CD14-positive monocyte (primary cell): Measurements from ENCODE around the gene SLCO2A1. TPM values are rescaled to one million over a fixed set of nuclear protein-coding genes. Genes with fewer than 3 reads are reported as not detected.
A peak's percentile ranks its signal among the peaks of the same experiment; 100 is the strongest.

ENCODE experiments used
- DNase-seq, 3 donors: peaks; one replicate each; pipeline ENCODE4 v3.0.0-alpha.2; 2011 to 2022
- H2AFZ ChIP-seq: 2 replicates; pipeline ENCODE4 v1.6.0; 2012; ENCODE audit warnings: mild to moderate bottlenecking, low read depth, low read length, inconsistent platforms; ENCODE audit not compliant: insufficient read depth, poor library complexity, severe bottlenecking
- H3K27ac ChIP-seq, 2 donors: 1 replicate in 1 of 2; 2 replicates in 1 of 2; pipeline ENCODE4 v1.5.1; 2012 to 2013; ENCODE audit warnings: low read length in 2 of 2, control low read depth in 1 of 2, inconsistent platforms in 1 of 2, low read depth in 1 of 2, mild to moderate bottlenecking in 1 of 2
- H3K27me3 ChIP-seq, 2 donors: one replicate each; pipeline versions ENCODE4 v1.6.0 to v1.6.1; 2011 to 2013; ENCODE audit warnings: low read length in 2 of 2; ENCODE audit not compliant: control insufficient read depth in 2 of 2, insufficient read depth in 2 of 2
- H3K36me3 ChIP-seq, 2 donors: replicated peaks in 1 of 2; 1 replicate in 1 of 2; 2 replicates in 1 of 2; pipeline versions ENCODE4 v1.5.1 to v1.6.1; 2012 to 2013; ENCODE audit warnings: low read length in 2 of 2, control low read depth in 1 of 2, inconsistent platforms in 1 of 2, mild to moderate bottlenecking in 1 of 2; ENCODE audit not compliant: insufficient read depth in 2 of 2, control insufficient read depth in 1 of 2
- H3K4me1 ChIP-seq, 2 donors: 1 replicate in 1 of 2; 2 replicates in 1 of 2; pipeline versions ENCODE4 v1.5.1 to v1.6.1; 2012 to 2013; ENCODE audit warnings: low read length in 2 of 2, control low read depth in 1 of 2, inconsistent platforms in 1 of 2, mild to moderate bottlenecking in 1 of 2, moderate library complexity in 1 of 2; ENCODE audit not compliant: insufficient read depth in 2 of 2, control insufficient read depth in 1 of 2
- H3K4me2 ChIP-seq: replicated peaks from 2 replicates; pipeline ENCODE3; 2012; ENCODE audit warnings: low read length, moderate library complexity, mild to moderate bottlenecking; ENCODE audit not compliant: poor library complexity, severe bottlenecking; ENCODE audit errors: extremely low read depth
- H3K4me3 ChIP-seq, 3 experiments: fragments of 200-600 bp in 1 of 3; sonication (generic) in 1 of 3; replicated peaks in 1 of 3; 1 replicate in 2 of 3; 2 replicates in 1 of 3; pipeline ENCODE4 v1.5.1; 2011 to 2013; ENCODE audit warnings: low read length in 3 of 3, mild to moderate bottlenecking in 3 of 3, control low read depth in 2 of 3, low read depth in 2 of 3, inconsistent platforms in 1 of 3, moderate library complexity in 1 of 3
- H3K79me2 ChIP-seq: 2 replicates; pipeline ENCODE4 v1.6.0; 2012; ENCODE audit warnings: mild to moderate bottlenecking, control low read depth, inconsistent platforms, low read length, moderate library complexity; ENCODE audit not compliant: insufficient read depth
- H3K9ac ChIP-seq: 2 replicates; pipeline ENCODE4 v1.6.0; 2017; ENCODE audit warnings: low read length, mild to moderate bottlenecking; ENCODE audit not compliant: insufficient read depth, poor library complexity, severe bottlenecking
- H3K9me3 ChIP-seq, 2 donors: replicated peaks in 1 of 2; 1 replicate in 1 of 2; 2 replicates in 1 of 2; pipeline versions ENCODE4 v1.5.1 to v1.6.1; 2012 to 2013; ENCODE audit warnings: low read length in 2 of 2, control low read depth in 1 of 2; ENCODE audit not compliant: control insufficient read depth in 1 of 2, insufficient read depth in 1 of 2
- H4K20me1 ChIP-seq: 2 replicates; pipeline ENCODE4 v1.6.0; 2012; ENCODE audit warnings: mild to moderate bottlenecking, low read length, control low read depth, moderate library complexity; ENCODE audit not compliant: insufficient read depth
- H3K27ac Mint-ChIP-seq, 7 donors: one replicate each; pipeline ENCODE4 v1.8.0; 2020; ENCODE audit warnings: mild to moderate bottlenecking in 7 of 7, mixed read lengths in 7 of 7, moderate library complexity in 6 of 7, inconsistent platforms in 2 of 7
- H3K27me3 Mint-ChIP-seq, 3 donors: one replicate each; pipeline ENCODE4 v1.8.0; 2021 to 2022; ENCODE audit warnings: low read depth in 3 of 3, mild to moderate bottlenecking in 3 of 3, mixed read lengths in 3 of 3, moderate library complexity in 3 of 3, inconsistent platforms in 1 of 3
- H3K36me3 Mint-ChIP-seq, 2 donors: one replicate each; pipeline ENCODE4 v1.8.0; 2020; ENCODE audit warnings: mixed read lengths in 2 of 2, inconsistent platforms in 1 of 2, mild to moderate bottlenecking in 1 of 2
- H3K4me1 Mint-ChIP-seq: one replicate; pipeline ENCODE4 v1.8.0; 2020; ENCODE audit warnings: mild to moderate bottlenecking, mixed read lengths
- H3K4me3 Mint-ChIP-seq, 2 donors: one replicate each; pipeline ENCODE4 v1.8.0; 2020; ENCODE audit warnings: mild to moderate bottlenecking in 2 of 2, mixed read lengths in 2 of 2, moderate library complexity in 1 of 2
- H3K9me3 Mint-ChIP-seq, 7 donors: one replicate each; pipeline ENCODE4 v1.8.0; 2020 to 2022; ENCODE audit warnings: mixed read lengths in 7 of 7, mild to moderate bottlenecking in 6 of 7, moderate library complexity in 6 of 7, inconsistent platforms in 2 of 7
- WGBS: methylation state at CpG from one replicate; pipeline ENCODE4 v1.1.5; 2013; ENCODE audit warnings: missing lambda C conversion rate; ENCODE audit not compliant: insufficient coverage; 5-methylcytosine and 5-hydroxymethylcytosine counted together
- intact Hi-C, 2 donors: fragments of 100-400 bp; cut with micrococcal nuclease; formaldehyde crosslinking; loops; one replicate each; pipeline versions ENCODE4 v1.15.0 to v1.15.1; 2023
- polyA plus RNA-seq, 3 donors: library from polyadenylated mRNA; depleted of rRNA in 1 of 3; unstranded in 2 of 3; stranded (reverse) in 1 of 3; fragments of 300-500 nt in 2 of 3; fragments of >200 nt in 1 of 3; fragmentation: Illumina TruSeq in 2 of 3; gene quantifications; 1 replicate in 2 of 3; 2 replicates in 1 of 3; pipeline ENCODE4 v1.2.3, GENCODE V29; 2012 to 2021
- TF ChIP-seq, protein P1 (sequence below): fragments of 200-600 bp; IDR thresholded peaks from one replicate; pipeline ENCODE4 v1.8.0; 2022; ENCODE audit warnings: antibody characterized with exemption, mild to moderate bottlenecking

The SLCO2A1 gene
- polyA plus RNA-seq, 3 donors, result 0.12 TPM; not detected in 2

DNA sequence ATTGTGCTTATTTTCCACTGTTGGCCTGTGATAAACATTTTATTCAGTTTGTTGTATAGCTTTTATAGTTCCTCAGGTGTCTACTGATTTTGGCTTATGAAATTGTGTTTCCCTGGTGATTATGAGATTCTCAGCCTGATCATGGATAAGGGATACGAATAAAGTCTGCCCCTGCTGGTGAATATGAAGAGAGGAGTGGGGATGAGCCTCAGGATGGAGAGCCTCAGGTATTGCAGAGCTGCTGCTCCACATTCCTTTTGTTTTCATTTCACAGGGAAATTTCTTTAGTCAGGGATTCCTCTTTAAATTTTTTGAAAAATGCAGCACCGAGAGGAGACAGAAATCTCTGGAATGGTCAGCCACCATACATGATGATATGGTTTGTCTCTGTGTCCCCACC, 119.3 kb downstream of the SLCO2A1 start:
- H3K9me3 ChIP-seq, result no peaks in the 10 kb centered on the region
- H3K27me3 ChIP-seq, result no peaks in the 10 kb centered on the region
- Mint-ChIP-seq H3K4me1 (no peaks in the 10 kb centered on the region), H3K27me3 (peaks cover under 1 to 10% (median 3%) of the 10 kb centered on the region in 3 donors), H3K27ac (no peak overlapping the region), H3K36me3 (no peaks in the 10 kb centered on the region), H3K4me3 (no peak overlapping the region), H3K9me3 (no peaks in the 10 kb centered on the region)
- H3K4me2 ChIP-seq, result no peak overlapping the region
- H3K36me3 ChIP-seq, result no peaks in the 10 kb centered on the region
- intact Hi-C loops, result no loop called here
- no peak for DNase-seq
- no peak overlapping the region for H3K27ac ChIP-seq
- no peaks in the 10 kb centered on the region for H4K20me1 ChIP-seq
- no peak overlapping the region for H3K4me3 ChIP-seq
- no peaks in the 10 kb centered on the region for H3K4me1 ChIP-seq
- H3K9ac ChIP-seq, result no peak overlapping the region
- 100% methylated on average over 1 of the region's 2 CpGs for WGBS
- TF ChIP-seq, protein P1, sequence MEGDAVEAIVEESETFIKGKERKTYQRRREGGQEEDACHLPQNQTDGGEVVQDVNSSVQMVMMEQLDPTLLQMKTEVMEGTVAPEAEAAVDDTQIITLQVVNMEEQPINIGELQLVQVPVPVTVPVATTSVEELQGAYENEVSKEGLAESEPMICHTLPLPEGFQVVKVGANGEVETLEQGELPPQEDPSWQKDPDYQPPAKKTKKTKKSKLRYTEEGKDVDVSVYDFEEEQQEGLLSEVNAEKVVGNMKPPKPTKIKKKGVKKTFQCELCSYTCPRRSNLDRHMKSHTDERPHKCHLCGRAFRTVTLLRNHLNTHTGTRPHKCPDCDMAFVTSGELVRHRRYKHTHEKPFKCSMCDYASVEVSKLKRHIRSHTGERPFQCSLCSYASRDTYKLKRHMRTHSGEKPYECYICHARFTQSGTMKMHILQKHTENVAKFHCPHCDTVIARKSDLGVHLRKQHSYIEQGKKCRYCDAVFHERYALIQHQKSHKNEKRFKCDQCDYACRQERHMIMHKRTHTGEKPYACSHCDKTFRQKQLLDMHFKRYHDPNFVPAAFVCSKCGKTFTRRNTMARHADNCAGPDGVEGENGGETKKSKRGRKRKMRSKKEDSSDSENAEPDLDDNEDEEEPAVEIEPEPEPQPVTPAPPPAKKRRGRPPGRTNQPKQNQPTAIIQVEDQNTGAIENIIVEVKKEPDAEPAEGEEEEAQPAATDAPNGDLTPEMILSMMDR, result no peak
- H3K79me2 ChIP-seq, result no peaks in the 10 kb centered on the region
- no peak overlapping the region for H2AFZ ChIP-seq

DNA sequence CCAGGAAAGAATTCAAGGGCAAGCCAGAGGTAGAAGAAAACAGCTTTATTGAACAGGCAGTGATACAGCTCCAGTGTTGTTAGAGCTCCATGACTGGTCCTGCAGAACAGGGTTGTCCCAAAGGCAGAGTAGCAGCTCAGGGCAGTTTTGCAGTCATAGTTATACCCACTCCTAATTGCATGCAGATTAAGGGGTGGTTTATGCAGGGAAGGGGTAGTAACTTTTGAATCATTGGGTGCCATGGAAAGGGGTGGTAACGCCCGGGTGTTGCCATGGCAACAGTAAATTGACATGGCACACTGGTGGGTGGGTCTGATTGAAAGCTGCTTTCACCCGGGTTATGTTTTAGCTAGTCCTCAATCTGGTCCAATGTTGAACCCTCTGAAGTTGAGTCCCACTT, 124.3 kb downstream of the SLCO2A1 start:
- Mint-ChIP-seq H3K4me1 (no peaks in the 10 kb centered on the region), H3K36me3 (no peaks in the 10 kb centered on the region), H3K9me3 (peaks cover 0 to 3% (median 0%) of the 10 kb centered on the region in 7 donors), H3K27ac (no peak overlapping the region), H3K27me3 (peaks cover 5 to 11% (median 9%) of the 10 kb centered on the region in 3 donors), H3K4me3 (peak overlapping the region in 1 of 2 donors; percentile 46)
- intact Hi-C loops, result no loop called here
- no peak overlapping the region for H3K9ac ChIP-seq
- H3K79me2 ChIP-seq, result no peaks in the 10 kb centered on the region
- 90% methylated on average over 2 of the region's 3 CpGs for WGBS
- H3K4me2 ChIP-seq, result no peak overlapping the region
- H3K27me3 ChIP-seq, result peaks cover 0 to 2% of the 10 kb centered on the region in 2 donors
- H3K36me3 ChIP-seq, result no peaks in the 10 kb centered on the region
- TF ChIP-seq, protein P1, result no peak
- H3K4me3 ChIP-seq, result no peak overlapping the region
- H3K9me3 ChIP-seq, result no peaks in the 10 kb centered on the region
- H3K4me1 ChIP-seq, result no peaks in the 10 kb centered on the region
- no peak overlapping the region for H2AFZ ChIP-seq
- DNase-seq, result no peak
- H4K20me1 ChIP-seq, result no peaks in the 10 kb centered on the region
- no peak overlapping the region for H3K27ac ChIP-seq
